C4-2B (cell line): ENCODE data around the gene USP34.
"Not testable (repeated sequence)": the region's sequence is repeated elsewhere in the genome, so short reads cannot be mapped to it uniquely, and the experiment has no call there.

Source experiments
- H3K27ac ChIP-seq: fragments of 450-650 bp; 2 replicates; pipeline ENCODE4 v1.5.1; 2017
- CTCF ChIP-seq: fragments of 450-650 bp; conservative IDR thresholded peaks from 2 replicates; pipeline ENCODE4 v1.5.1; 2017; ENCODE audit warnings: mild to moderate bottlenecking
- ZFX ChIP-seq: fragments of 450-650 bp; IDR thresholded peaks from 2 replicates; pipeline ENCODE4 v1.6.1; 2017

USP34 gene

GRCh38 chr2:61398413-61398812 is 72.5 kb downstream of the USP34 start:
- TF ChIP-seq CTCF (no peak), ZFX (no peak)

DNA sequence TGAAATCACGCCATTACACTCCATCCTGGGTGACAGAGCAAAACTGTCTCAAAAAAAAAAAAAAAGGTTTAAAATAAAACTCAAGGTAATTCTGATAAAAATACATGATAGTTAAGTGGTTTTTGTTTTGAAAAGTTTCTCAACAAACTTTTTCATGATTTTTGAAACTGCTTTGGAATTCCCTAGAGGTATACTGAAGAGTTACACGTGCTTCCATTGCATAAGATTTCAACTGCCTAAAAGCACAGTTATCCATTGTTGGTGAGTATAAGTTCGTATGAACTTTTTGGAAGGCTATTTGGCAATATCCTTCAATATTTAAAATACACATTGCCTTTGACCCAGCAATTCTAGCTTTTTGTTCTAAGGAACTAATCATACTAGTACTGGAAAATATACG is 74.9 kb downstream of the USP34 start:
- no peak overlapping the region for H3K27ac ChIP-seq
- TF ChIP-seq CTCF (no peak), ZFX (no peak)

More at GRCh38 chr2:61398413-61398812, 72.5 kb downstream of the USP34 start:
- H3K27ac ChIP-seq = no peak overlapping the region

DNA sequence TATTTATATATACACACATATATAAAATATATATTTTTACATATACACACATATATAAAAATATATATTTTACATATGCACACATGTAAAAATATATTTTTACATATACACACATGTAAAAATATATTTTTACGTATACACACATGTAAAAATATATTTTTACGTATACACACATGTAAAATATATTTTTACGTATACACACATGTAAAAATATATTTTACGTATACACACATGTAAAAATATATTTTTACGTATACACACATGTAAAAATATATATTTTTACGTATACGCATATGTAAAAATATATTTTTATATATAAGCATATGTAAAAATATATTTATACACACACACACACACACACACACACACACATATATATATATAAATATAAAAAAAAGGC is 83.3 kb downstream of the USP34 start:
- H3K27ac ChIP-seq = not testable (repeated sequence)

GRCh38 chr2:61380882-61381197 is 90.0 kb downstream of the USP34 start:
- not testable (repeated sequence) for H3K27ac ChIP-seq

DNA sequence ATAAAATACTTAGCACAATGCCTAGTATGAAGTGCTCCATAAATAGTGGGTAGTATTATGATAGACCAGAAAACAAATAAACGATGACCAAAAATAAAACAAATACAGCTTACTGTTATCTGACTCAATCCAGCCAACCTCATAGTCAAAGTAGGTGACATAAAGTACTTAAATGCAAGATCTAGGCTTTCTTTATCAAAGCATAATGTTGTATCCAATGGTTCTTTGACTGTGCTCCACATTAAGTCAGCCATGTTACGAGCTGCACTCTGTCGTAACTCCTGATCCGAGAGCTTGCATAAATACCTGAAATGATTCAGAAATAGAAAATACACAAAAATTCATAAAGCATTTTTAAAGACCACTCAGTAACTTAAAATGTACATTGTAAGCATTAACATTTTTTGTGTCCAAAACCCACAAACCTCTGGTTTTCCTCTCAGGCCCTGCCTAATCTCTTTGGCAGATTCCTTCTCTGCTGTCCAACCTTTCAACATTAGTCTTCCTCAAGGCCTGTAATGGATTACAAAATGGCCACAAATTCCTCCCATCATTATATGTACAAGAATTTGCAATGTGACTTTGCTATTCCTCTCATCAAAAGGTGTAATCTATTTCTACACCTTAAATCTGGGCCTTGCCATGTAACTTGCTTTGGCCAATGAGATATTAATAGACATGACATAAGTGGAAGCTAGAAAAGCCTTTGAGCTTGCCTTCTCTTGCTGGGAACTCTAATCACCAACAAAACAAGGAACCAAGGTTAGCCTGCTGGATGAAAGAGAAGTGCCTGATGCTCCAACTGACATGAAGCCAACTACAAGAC is 90.6 kb downstream of the USP34 start:
- TF ChIP-seq ZFX (no peak), CTCF (no peak)
- no peak overlapping the region for H3K27ac ChIP-seq

GRCh38 chr2:61379521-61379920 is 91.4 kb downstream of the USP34 start:
- TF ChIP-seq ZFX = no peak
- no peak for TF ChIP-seq CTCF
- no peak overlapping the region for H3K27ac ChIP-seq

DNA sequence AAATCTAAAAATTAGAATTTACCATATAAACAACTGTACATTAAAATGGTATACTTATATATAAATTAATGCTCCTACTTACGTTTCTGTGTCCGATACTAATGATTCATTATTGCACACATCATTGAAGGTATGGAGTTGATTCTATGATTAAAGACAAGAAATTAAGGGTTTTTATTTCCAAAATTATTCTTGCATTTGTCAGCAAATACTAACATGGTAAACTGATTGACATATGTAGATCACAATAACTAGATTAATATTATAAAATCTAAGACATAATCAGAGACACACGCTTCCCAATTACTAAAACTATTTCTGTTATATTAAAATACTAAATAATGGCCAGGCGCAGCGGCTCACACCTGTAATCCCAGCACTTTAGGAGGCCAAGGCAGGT is 92.6 kb downstream of the USP34 start:
- no peak for TF ChIP-seq ZFX

DNA sequence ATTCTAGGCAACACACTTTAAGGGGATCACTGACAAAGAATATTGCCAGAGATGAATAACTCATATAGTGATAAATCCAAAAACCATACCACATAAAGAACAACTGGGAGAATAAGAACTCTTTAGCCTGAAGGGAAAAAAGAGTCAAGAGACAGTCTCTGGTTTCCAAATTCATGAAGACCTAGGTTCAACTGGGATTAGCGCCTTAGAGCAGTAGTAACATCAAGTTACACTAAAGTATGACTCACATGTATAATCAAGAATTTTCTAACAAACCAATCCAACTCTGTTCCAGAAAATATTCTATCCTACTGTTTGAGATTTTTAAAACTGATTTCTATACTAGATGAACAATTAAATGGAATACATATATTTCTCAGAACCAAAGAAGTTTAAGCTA is 93.8 kb downstream of the USP34 start:
- no peak for TF ChIP-seq ZFX
- no peak for TF ChIP-seq CTCF

More for the DNA sequence above, 92.6 kb downstream of the USP34 start:
- H3K27ac ChIP-seq = no peak overlapping the region

GRCh38 chr2:61376211-61376610 is 94.7 kb downstream of the USP34 start:
- TF ChIP-seq CTCF = no peak
- TF ChIP-seq ZFX = no peak
- no peak overlapping the region for H3K27ac ChIP-seq

More for the DNA sequence above, 93.8 kb downstream of the USP34 start:
- no peak overlapping the region for H3K27ac ChIP-seq
